DOHH2 (cell line): ENCODE measurements around the gene KIAA0586.

Source experiments
- H3F3A ChIP-seq: fragments of 200-600 bp; sonication (generic), shearing (Covaris generic); 2 replicates; pipeline ENCODE4 v1.6.0; 2016; ENCODE audit warnings: antibody characterized with exemption, mild to moderate bottlenecking; ENCODE audit not compliant: control insufficient read depth, insufficient read depth
- H3K27ac ChIP-seq: fragments of 200-600 bp; sonication (generic); 2 replicates; pipeline ENCODE4 v1.5.1; 2014; ENCODE audit warnings: low read depth, mild to moderate bottlenecking, low read length, moderate library complexity
- H3K27me3 ChIP-seq: fragments of 200-600 bp; sonication (generic); 2 replicates; pipeline ENCODE4 v1.6.1; 2014; ENCODE audit warnings: mild to moderate bottlenecking, low read length, mixed read lengths; ENCODE audit not compliant: control insufficient read depth
- H3K36me3 ChIP-seq: fragments of 200-600 bp; sonication (generic); 2 replicates; pipeline ENCODE4 v1.6.1; 2014; ENCODE audit warnings: mild to moderate bottlenecking, low read length, moderate library complexity, mixed read lengths; ENCODE audit not compliant: control insufficient read depth
- H3K4me1 ChIP-seq: fragments of 200-600 bp; sonication (generic); 2 replicates; pipeline ENCODE4 v1.6.1; 2014; ENCODE audit warnings: mild to moderate bottlenecking, low read length, mixed read lengths; ENCODE audit not compliant: control insufficient read depth
- H3K4me2 ChIP-seq: fragments of 200-600 bp; sonication (generic); 2 replicates; pipeline ENCODE4 v1.6.0; 2014; ENCODE audit warnings: mild to moderate bottlenecking, low read length, moderate library complexity
- H3K4me3 ChIP-seq: fragments of 200-600 bp; sonication (generic); 2 replicates; pipeline ENCODE4 v1.5.1; 2014; ENCODE audit warnings: mild to moderate bottlenecking, low read length, mixed read lengths
- H3K79me2 ChIP-seq: fragments of 200-600 bp; sonication (generic); 2 replicates; pipeline ENCODE4 v1.6.1; 2014; ENCODE audit warnings: mild to moderate bottlenecking, low read length, mixed read lengths; ENCODE audit not compliant: control insufficient read depth
- H3K9me2 ChIP-seq: fragments of 200-600 bp; sonication (generic); replicated peaks from 2 replicates; pipeline ENCODE4 v1.6.1; 2014; ENCODE audit warnings: mild to moderate bottlenecking, low read length, mixed read lengths; ENCODE audit not compliant: control insufficient read depth
- H3K9me3 ChIP-seq: fragments of 200-600 bp; sonication (generic); 2 replicates; pipeline ENCODE4 v1.6.1; 2014; ENCODE audit warnings: antibody characterized with exemption, low read length, mixed read lengths; ENCODE audit not compliant: control insufficient read depth, insufficient read depth
- H4K20me1 ChIP-seq: fragments of 200-600 bp; sonication (generic); 2 replicates; pipeline ENCODE4 v1.6.0; 2014; ENCODE audit warnings: low read depth, mild to moderate bottlenecking, antibody characterized with exemption, low read length, moderate library complexity; ENCODE audit not compliant: control insufficient read depth, insufficient read depth
- CTCF ChIP-seq: fragments of 200-600 bp; sonication (generic); IDR thresholded peaks from one replicate; pipeline ENCODE4 v1.5.1; 2014; ENCODE audit warnings: antibody characterized with exemption, mild to moderate bottlenecking, low read depth, low read length; ENCODE audit not compliant: poor library complexity, severe bottlenecking
- EZH2phosphoT487 ChIP-seq: fragments of 200-600 bp; sonication (generic); IDR thresholded peaks from 2 replicates; pipeline ENCODE4 v1.6.1; 2017; ENCODE audit warnings: borderline replicate concordance, mild to moderate bottlenecking, antibody characterized with exemption, low read length, moderate library complexity, mixed read lengths

Gene KIAA0586

DNA sequence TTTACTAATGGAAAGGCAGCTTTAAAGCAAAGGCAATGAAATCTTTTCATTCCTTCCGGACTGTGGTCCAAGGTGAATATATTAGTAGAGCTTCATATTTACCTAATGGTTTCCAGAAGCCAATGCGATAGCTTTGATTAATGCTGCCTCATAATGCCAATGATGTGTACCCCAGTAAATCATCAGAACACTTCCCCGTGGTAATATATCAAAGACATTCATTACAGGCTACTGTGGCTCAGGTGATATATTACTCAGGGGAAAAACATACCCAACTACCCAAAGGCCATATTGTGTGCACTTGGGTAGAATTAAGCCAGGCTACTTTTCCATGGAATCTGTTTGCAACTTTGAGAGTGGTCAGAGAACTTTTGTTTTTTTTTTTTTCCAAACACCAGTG is 140.8 kb downstream of the KIAA0586 start:
- H3F3A ChIP-seq, result no peaks in the 10 kb centered on the region
- H3K4me3 ChIP-seq, result no peak overlapping the region
- H3K27me3 ChIP-seq, result no peaks in the 10 kb centered on the region
- no peaks in the 10 kb centered on the region for H3K4me1 ChIP-seq
- H3K79me2 ChIP-seq, result no peaks in the 10 kb centered on the region
- H3K9me2 ChIP-seq, result no peaks in the 10 kb centered on the region
- H3K27ac ChIP-seq, result no peak overlapping the region
- no peaks in the 10 kb centered on the region for H3K36me3 ChIP-seq
- no peaks in the 10 kb centered on the region for H3K9me3 ChIP-seq
- TF ChIP-seq EZH2phosphoT487 (no peak), CTCF (no peak)
- no peak overlapping the region for H3K4me2 ChIP-seq
- H4K20me1 ChIP-seq, result no peaks in the 10 kb centered on the region

DNA sequence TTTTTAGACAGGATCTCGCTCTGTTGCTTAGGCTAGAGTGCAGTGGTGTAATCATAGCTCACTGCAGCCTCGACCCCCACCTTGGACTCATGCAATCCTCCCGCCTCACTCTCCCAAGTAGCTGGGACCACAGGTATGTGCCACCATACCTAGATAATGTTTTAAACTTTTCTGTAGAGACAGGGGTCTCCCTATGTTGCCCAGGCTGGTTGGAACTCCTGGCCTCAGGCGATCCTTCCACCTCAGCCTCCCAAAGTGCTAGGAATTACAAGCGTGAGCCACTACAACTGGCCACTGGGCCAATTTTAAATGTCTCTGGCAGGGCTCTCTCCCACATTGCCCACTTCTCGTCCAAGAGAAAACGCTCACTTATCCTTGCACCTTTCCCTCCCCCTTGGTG is 143.7 kb downstream of the KIAA0586 start:
- no peaks in the 10 kb centered on the region for H3K79me2 ChIP-seq
- H3K4me2 ChIP-seq, result no peak overlapping the region
- H3K9me2 ChIP-seq, result no peaks in the 10 kb centered on the region
- no peaks in the 10 kb centered on the region for H3F3A ChIP-seq
- H3K4me3 ChIP-seq, result no peak overlapping the region
- H3K27ac ChIP-seq, result no peak overlapping the region
- H3K27me3 ChIP-seq, result no peaks in the 10 kb centered on the region
- no peaks in the 10 kb centered on the region for H4K20me1 ChIP-seq
- H3K9me3 ChIP-seq, result no peaks in the 10 kb centered on the region
- H3K36me3 ChIP-seq, result no peaks in the 10 kb centered on the region
- no peak for TF ChIP-seq CTCF
- no peak for TF ChIP-seq EZH2phosphoT487
- no peaks in the 10 kb centered on the region for H3K4me1 ChIP-seq

DNA sequence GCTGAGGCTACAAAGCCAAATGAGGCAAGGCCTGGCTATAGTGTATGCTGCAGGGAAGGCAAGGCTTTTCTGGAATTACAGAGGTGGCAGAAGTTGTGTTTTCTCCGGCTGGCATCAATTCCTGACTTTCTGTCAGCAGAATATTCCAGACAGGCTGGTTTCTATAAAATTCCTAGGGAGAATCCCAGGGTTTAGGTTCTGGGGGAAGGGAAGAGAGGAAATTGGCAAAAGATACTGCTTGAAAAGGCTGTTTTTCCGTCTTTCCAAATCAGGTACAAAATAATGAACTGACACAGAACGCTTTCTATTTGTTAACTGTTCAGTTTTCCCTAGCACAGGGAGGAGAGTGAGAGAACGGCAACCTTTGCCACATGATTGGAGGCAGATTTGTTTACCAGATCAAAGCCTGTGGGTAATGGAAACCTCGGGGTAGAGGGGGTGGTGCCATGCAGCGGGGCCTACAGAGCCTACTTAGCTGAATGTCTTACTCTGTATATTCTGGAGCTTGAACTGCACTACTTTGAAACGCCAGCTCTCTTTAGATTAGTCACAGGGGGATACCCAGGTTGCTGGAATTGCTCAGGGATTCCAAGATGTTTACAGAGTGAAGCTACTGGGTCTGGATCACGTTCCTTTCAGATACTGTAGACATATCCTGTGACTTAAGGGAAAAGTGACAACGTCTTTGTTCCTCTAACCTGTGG is 144.4 kb downstream of the KIAA0586 start:
- Histone ChIP-seq H3K79me2 (no peaks in the 10 kb centered on the region), H3K27me3 (no peaks in the 10 kb centered on the region), H3K9me2 (no peaks in the 10 kb centered on the region), H3K27ac (no peak overlapping the region), H4K20me1 (no peaks in the 10 kb centered on the region), H3K36me3 (no peaks in the 10 kb centered on the region), H3K4me1 (no peaks in the 10 kb centered on the region), H3K9me3 (no peaks in the 10 kb centered on the region), H3F3A (no peaks in the 10 kb centered on the region), H3K4me3 (no peak overlapping the region), H3K4me2 (no peak overlapping the region)
- no peak for TF ChIP-seq CTCF
- no peak for TF ChIP-seq EZH2phosphoT487

- Histone ChIP-seq H3K4me1 (no peaks in the 10 kb centered on the region), H3K4me2 (no peak overlapping the region), H4K20me1 (no peaks in the 10 kb centered on the region), H3K27me3 (no peaks in the 10 kb centered on the region), H3F3A (no peaks in the 10 kb centered on the region), H3K36me3 (no peaks in the 10 kb centered on the region), H3K9me3 (no peaks in the 10 kb centered on the region), H3K27ac (no peak overlapping the region), H3K9me2 (no peaks in the 10 kb centered on the region), H3K4me3 (no peak overlapping the region), H3K79me2 (no peaks in the 10 kb centered on the region)
- TF ChIP-seq EZH2phosphoT487 (no peak), CTCF (no peak)
Measured at GRCh38 chr14:58572473-58572853, 144.9 kb downstream of the KIAA0586 start.
